Type B pancreatic cell (in vitro differentiated cells): ENCODE measurements around the gene CPNE1. TPM values are rescaled to one million over a fixed set of nuclear protein-coding genes. Genes with fewer than 3 reads are reported as not detected.

Experiments
- DNase-seq: peaks from one replicate; pipeline ENCODE4 v3.0.0; 2021; ENCODE audit warnings: mixed read lengths; ENCODE audit not compliant: unreplicated experiment; ENCODE audit errors: extremely low spot score
- H3K27ac Mint-ChIP-seq: 2 replicates; pipeline ENCODE4 v1.8.0; 2021; ENCODE audit warnings: mild to moderate bottlenecking, mixed read lengths
- H3K27me3 Mint-ChIP-seq: 2 replicates; pipeline ENCODE4 v1.8.0; 2021; ENCODE audit warnings: mixed read lengths
- H3K36me3 Mint-ChIP-seq: 2 replicates; pipeline ENCODE4 v1.8.0; 2021; ENCODE audit warnings: mixed read lengths
- H3K4me1 Mint-ChIP-seq: one replicate; pipeline ENCODE4 v1.8.0; 2021; ENCODE audit warnings: mixed read lengths; ENCODE audit not compliant: unreplicated experiment
- H3K4me3 Mint-ChIP-seq: 2 replicates; pipeline ENCODE4 v1.8.0; 2021; ENCODE audit warnings: mild to moderate bottlenecking, mixed read lengths
- H3K9me3 Mint-ChIP-seq: 2 replicates; pipeline ENCODE4 v1.8.0; 2021; ENCODE audit warnings: mixed read lengths
- CTCF ChIP-seq: fragments of 200-600 bp; sonication (generic); conservative IDR thresholded peaks from 2 replicates; pipeline ENCODE4 v1.5.0; 2021; ENCODE audit warnings: antibody characterized with exemption, mild to moderate bottlenecking
- total RNA-seq: library from RNA; stranded (reverse); gene quantifications from 2 replicates; pipeline ENCODE4 v1.2.1, GENCODE V29; 2021; ENCODE audit warnings: low replicate concordance

CPNE1 gene
- total RNA-seq, 1 donor from 2014 or later: 192 TPM

DNA sequence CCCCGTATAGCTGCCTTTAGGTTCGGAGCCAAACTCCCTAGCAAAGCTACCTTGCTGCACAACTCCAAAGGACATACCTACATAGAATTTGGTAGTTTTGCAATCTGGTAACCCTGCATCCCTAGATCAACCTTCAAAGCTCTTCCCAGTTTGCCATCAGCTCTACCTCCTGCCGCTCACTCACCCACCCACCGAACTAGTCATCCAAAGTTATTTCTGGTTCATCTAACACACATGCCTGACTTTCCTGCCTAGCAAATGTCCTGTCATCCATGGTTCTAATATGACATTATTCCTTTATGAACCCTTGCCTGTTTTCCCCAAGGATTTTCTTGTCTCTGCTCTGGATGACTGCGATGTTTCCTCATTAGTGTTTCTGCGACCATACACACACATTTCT lies 27.4 kb downstream of the CPNE1 start:
- H3K4me1 Mint-ChIP-seq: peaks cover 22% of the 10 kb centered on the region
- H3K36me3 Mint-ChIP-seq: peaks cover 11% of the 10 kb centered on the region
- no peaks in the 10 kb centered on the region for H3K27me3 Mint-ChIP-seq
- H3K27ac Mint-ChIP-seq: no peak overlapping the region
- no peaks in the 10 kb centered on the region for H3K9me3 Mint-ChIP-seq
- no peak for TF ChIP-seq CTCF
- H3K4me3 Mint-ChIP-seq: no peak overlapping the region
- no peak for DNase-seq

DNA sequence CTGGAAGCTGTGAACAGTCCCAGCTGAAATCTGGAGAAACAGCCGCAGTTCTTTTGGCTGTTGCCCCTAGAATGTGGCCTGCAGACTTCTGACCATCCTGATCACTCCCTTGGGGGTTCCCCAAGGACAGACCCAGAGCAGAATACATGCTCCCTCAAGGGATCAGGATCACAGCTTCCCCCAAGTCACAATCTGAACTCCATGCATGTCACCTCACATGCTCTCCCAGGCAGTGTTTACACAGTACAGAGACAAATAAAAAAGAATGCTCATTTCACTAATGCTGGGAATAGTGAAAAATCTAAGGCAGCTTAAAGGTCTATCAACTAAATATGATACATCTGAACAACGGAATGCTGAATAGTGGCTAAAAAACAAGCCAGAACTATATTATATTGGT lies 28.6 kb downstream of the CPNE1 start:
- Mint-ChIP-seq H3K27me3 (no peaks in the 10 kb centered on the region), H3K27ac (peak overlapping the region; percentile 22)

DNA sequence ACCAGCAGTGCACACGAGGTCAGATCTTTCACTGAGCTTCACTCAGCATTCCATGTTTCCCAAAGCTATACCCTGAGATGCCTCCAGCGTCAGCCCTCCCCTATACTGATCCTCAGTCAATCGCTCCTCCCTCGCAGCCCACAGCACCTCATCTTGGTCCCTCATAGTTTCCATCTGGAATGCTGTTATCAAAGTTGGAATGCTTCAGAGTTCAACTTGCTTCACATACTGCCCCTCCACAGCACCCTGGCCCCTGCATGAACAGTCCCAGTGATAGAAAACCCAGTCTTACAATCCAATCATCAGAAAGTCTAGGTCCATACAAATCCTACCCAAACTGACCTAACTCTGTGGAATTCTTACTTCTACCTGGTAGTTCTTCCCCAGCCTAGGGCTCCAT lies 29.0 kb downstream of the CPNE1 start:
- TF ChIP-seq CTCF: no peak

More for the DNA sequence above, 28.6 kb downstream of the CPNE1 start:
- peaks cover 18% of the 10 kb centered on the region for H3K4me1 Mint-ChIP-seq
- no peak for DNase-seq
- peaks cover 10% of the 10 kb centered on the region for H3K36me3 Mint-ChIP-seq
- no peaks in the 10 kb centered on the region for H3K9me3 Mint-ChIP-seq
- no peak for TF ChIP-seq CTCF
- H3K4me3 Mint-ChIP-seq: no peak overlapping the region

GRCh38 chr20:35632539-35633115 lies 32.1 kb downstream of the CPNE1 start:
- Mint-ChIP-seq H3K4me3 (no peak overlapping the region), H3K27ac (no peak overlapping the region), H3K27me3 (no peaks in the 10 kb centered on the region), H3K36me3 (peaks cover 22% of the 10 kb centered on the region), H3K4me1 (peaks cover 9% of the 10 kb centered on the region), H3K9me3 (no peaks in the 10 kb centered on the region)
- no peak for TF ChIP-seq CTCF
- no peak for DNase-seq

More for the DNA sequence above, 29.0 kb downstream of the CPNE1 start:
- Mint-ChIP-seq H3K9me3 (no peaks in the 10 kb centered on the region), H3K27me3 (no peaks in the 10 kb centered on the region), H3K4me1 (peaks cover 18% of the 10 kb centered on the region), H3K27ac (peak overlapping the region; percentile 22), H3K4me3 (no peak overlapping the region), H3K36me3 (peaks cover 10% of the 10 kb centered on the region)
- DNase-seq: no peak

- H3K9me3 Mint-ChIP-seq: no peaks in the 10 kb centered on the region
- H3K27me3 Mint-ChIP-seq: no peaks in the 10 kb centered on the region
- no peak overlapping the region for H3K27ac Mint-ChIP-seq
- no peak for TF ChIP-seq CTCF
- no peak overlapping the region for H3K4me3 Mint-ChIP-seq
- peaks cover 4% of the 10 kb centered on the region for H3K4me1 Mint-ChIP-seq
- DNase-seq: no peak
- H3K36me3 Mint-ChIP-seq: peaks cover 30% of the 10 kb centered on the region
These were observed 34.1 kb downstream of the CPNE1 start for GRCh38 chr20:35630636-35631035.
